ENCODE measurements around the gene ARSG.

ARSG gene

GRCh38 chr17:68451670-68452354 lies 160.5 kb downstream of the ARSG start:
- DNase-seq (ENCODE audit: low read depth in 2 of 2) = no peak

- DNase-seq (ENCODE audit: low read depth in 2 of 2) = no peak
Observed at GRCh38 chr17:68452724-68453290, 161.5 kb downstream of the ARSG start.

- DNase-seq (ENCODE audit: low read depth in 2 of 2) = no peak
Observed at GRCh38 chr17:68453991-68454665, 162.8 kb downstream of the ARSG start.

GRCh38 chr17:68455901-68456338 lies 164.6 kb downstream of the ARSG start:
- no peak for DNase-seq (ENCODE audit: low read depth in 2 of 2)

- no peak for DNase-seq (ENCODE audit: low read depth in 2 of 2)
Observed at GRCh38 chr17:68456339-68457167, 165.3 kb downstream of the ARSG start.

GRCh38 chr17:68457168-68457538 lies 165.9 kb downstream of the ARSG start, which contains the start of gene WIPI1:
Gene WIPI1 (minus strand): TSS chr17:68457496. CDS start chr17:68457421, 75 bp downstream.
- peak in 1 of 2 donors; percentile 21 for DNase-seq (ENCODE audit: low read depth in 2 of 2)

DNA sequence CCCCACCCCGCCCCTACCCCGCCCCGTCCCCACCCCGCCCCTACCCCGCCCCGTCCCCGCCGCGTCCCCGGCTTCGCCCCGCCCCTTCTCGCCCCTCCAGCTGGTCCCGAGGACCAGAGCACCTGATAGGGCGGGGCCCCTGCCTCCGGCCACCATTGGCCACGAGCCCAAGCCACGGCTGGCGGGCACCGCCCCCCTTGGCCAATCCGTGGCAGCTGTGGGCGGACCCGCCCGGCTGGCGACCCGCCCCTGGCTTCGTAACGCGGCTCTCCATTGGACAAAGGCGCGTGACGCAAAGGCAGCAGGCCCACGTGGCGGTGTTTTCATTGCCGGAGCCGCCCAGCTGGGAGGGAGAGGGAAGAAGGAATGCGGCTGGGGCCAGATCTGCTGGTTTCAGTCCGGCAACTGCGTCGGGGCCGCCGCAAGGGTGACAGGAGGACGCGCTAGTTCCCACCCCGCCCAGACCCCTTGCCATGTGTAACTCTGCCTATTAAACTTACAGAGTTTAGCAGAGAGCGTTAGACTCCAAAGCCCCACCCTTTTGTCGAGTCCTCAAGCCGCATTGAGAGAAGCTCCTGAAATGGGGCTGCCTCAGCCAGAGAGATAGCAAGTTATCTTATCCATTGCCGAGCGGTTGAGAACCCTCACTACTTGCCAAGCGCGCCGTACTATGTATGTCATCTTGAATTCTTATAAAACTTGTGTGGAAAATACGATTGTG lies 166.4 kb downstream of the ARSG start:
- peak; percentile 96 for DNase-seq (ENCODE audit: low read depth in 2 of 2)

DNA sequence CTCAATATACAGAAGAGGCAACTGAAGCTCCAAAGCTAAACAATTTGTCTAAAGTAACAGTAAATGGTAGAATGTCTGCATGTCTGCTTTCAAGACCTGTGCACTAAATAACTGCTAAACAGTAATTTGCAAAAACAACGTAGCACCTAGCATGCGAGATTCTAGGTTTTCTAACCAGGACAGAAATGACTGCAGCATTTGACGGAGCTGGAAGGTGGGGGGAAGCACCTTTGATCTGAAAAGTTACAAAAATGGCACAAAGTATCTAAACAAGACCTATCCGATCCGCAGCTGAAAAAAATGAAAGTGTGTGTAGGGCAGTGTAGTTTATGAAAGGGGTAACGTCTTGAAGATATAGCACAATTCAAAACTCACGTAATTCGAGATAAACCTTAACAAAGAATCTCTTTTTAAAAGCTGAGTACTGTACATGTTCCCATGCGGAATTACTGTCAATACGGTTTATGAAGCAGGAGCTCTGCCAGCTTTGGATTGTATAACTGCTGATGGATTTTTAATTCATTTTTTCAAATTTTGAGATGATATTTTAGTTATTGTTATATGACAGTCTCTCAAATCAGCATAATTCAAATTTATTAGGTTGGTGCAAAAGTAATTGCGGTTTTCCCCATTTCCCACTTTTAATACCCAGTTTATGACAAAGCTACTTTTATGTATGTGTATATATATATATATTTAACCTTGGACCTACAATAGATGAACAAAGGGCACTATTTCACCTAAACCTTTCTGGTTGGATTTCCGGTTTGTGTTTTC lies 167.2 kb downstream of the ARSG start:
- no peak for DNase-seq (ENCODE audit: low read depth in 2 of 2)

GRCh38 chr17:68459037-68459639 lies 167.8 kb downstream of the ARSG start:
- DNase-seq (ENCODE audit: low read depth in 2 of 2) = no peak

- no peak for DNase-seq (ENCODE audit: low read depth in 2 of 2)
Observed at GRCh38 chr17:68460146-68460545, 168.9 kb downstream of the ARSG start.

- DNase-seq (ENCODE audit: low read depth in 2 of 2) = no peak
Observed at GRCh38 chr17:68460715-68461114, 169.4 kb downstream of the ARSG start.

DNA sequence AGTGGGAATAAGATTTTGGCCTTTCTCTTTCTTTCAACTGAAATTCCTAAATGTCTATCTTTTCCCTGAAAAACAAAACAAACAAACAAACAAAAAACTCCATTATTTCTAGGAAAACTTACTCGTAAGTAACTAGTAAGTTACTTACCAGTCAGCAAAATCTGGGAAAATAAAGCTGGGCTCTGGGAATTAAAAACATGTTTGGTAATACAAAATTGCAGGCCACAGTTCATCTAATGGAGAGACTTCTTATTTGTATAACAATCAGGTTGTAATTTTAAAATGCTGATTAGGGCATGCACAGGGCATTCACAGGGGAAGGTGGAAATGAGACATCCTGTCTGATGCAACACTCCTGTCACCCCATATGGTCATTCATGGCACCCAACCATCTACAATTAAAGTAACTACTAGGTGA lies 169.8 kb downstream of the ARSG start:
- DNase-seq (ENCODE audit: low read depth in 2 of 2) = no peak

GRCh38 chr17:68461589-68461988 lies 170.3 kb downstream of the ARSG start:
- DNase-seq (ENCODE audit: low read depth in 2 of 2) = no peak

DNA sequence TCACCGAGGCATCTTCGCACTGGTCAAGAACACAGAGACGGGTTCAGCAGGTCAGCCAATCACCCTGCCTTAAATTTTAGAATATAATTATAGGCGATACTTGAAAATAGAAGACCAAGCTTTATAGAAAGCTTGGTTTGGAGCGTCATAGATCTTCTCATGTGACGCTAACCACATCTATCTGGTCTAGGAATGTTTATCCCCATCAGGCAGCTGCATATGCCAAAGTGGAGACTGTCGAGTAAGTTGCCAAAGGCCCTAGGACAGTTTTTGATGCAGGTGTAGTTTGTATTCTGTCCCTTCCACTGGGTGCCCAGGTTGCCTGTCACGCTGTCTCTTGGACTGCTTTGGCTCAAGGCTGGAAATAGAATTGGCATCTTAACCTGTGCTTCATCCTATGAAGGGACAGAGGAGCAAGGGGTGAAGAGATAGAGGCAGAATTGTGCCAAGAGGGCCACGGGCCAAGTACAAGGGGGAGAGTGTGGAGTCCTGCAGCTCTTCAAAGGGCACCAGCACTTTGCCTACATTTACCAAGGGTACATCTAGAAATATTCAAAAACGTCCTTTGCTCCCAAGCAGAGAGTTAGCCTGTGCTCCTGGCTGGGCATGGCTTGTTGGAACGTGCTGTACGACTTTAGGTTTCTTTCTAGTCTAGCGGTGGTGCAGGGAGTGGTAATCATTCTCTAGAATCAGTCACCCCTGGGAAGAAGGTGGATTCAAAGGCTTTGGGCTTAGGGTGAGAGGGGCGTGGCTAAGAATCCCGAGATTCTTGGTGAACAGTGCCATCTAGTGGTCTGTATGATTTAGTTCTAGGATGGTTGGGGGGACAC lies 171.3 kb downstream of the ARSG start:
- peak; percentile 37 to 56 for DNase-seq (ENCODE audit: low read depth in 2 of 2)

- no peak for DNase-seq (ENCODE audit: low read depth in 2 of 2)
Observed at GRCh38 chr17:68463211-68464019, 172.1 kb downstream of the ARSG start.

DNA sequence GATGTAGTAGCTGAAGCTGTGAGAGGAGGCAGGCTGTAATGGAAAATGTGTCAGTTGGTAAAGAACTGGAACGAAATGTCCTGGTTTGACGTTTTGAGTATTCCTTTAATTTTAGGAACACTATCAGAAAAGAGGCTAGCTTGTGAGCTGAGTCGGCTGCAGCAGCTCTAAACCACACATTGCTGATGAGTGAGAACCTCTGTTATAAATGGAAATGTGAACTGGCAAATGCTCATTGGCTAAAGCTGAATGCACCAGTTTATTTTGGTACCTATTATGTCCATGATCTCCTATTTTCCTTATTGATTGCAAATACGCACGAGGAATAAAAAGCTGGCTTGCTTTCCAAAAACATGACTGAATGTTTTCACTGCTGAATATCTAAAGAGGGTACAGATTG lies 177.0 kb downstream of the ARSG start:
- no peak for DNase-seq (ENCODE audit: low read depth in 2 of 2)

DNA sequence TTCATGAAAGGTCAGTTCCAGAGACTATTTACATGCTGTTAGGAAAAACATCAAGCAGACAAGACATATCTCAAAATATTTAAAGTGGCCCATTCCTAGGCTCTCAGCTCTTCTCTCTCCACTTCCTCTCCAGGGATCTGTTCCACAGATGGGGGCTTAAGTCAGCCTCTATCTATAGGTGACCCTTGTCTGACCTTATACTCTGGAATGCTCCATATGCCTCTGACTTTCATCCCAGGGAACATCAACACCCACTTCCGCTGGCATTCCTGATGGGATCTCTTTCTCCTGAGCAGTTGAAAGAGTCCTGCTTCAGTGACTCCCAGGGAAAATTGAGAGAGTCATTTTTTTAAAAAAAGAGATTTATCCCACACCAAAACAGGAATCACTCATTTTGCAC lies 177.5 kb downstream of the ARSG start:
- no peak for DNase-seq (ENCODE audit: low read depth in 2 of 2)

All from activated CD8-positive, alpha-beta memory T cell treated with anti-CD3 and anti-CD28 coated beads for 4 hours (primary cell).